Metanephros (tissue), 2 donors: ENCODE results near the gene TM7SF2. TPM values are rescaled to one million over a fixed set of nuclear protein-coding genes. Genes with fewer than 3 reads are reported as not detected.

ENCODE experiments used
- small RNA-seq: library from RNA; depleted of rRNA; stranded (forward); fragments of <200 nt; gene quantifications from one replicate; pipeline ENCODE3, GENCODE V24; 2014; ENCODE audit warnings: low replicate concordance
- total RNA-seq: library from RNA; depleted of rRNA; stranded (reverse); fragments of >200 nt; gene quantifications from one replicate; pipeline ENCODE4 v1.2.3, GENCODE V29; 2014

The TM7SF2 gene
- total RNA-seq: 65.0 TPM

DNA sequence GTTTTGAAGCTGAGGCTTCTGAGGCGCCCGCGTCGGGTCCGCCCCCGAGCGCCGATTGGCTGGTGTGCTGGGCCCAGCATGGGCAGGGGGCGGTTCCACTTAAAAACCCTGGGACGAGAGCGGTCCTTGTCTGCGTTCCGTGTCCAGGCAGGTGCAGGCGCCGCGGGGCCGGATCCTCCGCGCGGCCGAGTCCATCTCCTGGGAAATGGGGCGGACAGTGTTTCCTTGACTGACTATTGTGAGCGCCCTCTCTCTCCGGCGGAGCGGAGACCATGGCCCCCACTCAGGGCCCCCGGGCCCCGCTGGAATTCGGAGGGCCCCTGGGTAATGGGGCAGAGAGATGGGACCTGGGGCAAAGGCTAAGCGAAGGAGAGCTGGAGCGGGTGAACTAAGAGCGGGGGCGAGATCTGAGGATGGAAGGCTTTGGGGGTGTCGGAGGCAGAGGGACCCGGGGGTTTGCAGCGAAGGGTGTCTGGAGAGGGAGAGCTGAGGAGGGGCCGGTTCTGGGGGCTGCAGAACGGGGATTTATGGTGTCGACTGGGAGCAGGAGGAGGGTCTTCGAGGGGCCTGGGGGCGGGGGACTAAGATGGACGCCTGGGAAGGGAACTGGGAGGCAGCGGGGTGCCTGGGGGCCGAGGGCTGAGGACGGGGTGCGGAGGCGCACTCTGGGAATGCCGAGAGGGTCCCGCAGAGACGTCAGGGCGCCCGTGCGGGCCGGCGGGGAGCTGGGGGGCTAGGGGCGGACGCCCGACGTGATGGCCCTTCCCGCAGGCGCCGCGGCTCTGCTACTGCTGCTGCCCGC is at the start of gene TM7SF2:
TM7SF2 (plus strand) TSS at position 129 of the 802 bp plus-strand sequence; CDS start at position 273, 144 bp downstream.

DNA sequence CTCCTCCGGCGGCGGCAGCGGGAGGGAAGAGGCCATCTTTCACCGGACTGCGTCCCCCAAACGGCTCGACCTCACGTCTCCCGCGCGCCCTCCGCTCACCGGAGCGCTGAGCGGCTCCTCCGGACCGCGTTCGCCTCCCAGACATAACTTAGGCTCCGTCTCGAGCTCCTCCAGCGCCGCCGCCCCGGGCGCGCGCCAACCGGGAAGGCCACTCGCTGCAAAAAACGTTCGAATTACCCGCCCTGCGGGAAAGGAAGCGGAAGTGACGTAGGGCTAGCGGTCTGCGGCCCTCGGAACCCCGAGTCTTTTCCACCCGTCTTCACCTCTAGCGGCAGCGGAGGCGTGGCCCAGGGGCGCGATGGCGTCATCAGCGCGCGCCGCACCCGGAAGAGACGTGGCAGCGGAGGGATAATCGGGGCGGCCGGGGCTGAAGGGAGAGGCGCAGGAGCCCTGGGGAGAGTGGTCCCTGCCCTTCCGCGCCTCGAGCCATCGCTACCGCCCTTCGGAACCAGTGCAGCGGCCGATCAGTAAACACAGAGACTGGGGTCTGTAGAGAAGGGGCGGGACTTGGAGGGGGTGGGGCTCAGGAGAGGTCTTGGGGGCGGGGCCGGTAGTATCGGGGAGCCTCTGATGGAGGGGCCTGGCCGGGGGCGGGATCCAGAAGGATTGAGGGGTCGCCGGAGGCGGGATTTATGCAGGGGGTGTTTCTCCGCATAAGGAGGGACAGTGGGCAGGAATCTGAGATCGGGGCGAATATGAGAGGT is 27.7 kb upstream of the TM7SF2 start, which contains the start of the genes CDCA5 and ZFPL1:
CDCA5 (minus strand) TSS at position 207 of the 764 bp plus-strand sequence; CDS start at position 145, 62 bp downstream.
ZFPL1 (plus strand) TSS at position 389 of the 764 bp plus-strand sequence. CDS start 477 bp downstream, outside the sequence.

DNA sequence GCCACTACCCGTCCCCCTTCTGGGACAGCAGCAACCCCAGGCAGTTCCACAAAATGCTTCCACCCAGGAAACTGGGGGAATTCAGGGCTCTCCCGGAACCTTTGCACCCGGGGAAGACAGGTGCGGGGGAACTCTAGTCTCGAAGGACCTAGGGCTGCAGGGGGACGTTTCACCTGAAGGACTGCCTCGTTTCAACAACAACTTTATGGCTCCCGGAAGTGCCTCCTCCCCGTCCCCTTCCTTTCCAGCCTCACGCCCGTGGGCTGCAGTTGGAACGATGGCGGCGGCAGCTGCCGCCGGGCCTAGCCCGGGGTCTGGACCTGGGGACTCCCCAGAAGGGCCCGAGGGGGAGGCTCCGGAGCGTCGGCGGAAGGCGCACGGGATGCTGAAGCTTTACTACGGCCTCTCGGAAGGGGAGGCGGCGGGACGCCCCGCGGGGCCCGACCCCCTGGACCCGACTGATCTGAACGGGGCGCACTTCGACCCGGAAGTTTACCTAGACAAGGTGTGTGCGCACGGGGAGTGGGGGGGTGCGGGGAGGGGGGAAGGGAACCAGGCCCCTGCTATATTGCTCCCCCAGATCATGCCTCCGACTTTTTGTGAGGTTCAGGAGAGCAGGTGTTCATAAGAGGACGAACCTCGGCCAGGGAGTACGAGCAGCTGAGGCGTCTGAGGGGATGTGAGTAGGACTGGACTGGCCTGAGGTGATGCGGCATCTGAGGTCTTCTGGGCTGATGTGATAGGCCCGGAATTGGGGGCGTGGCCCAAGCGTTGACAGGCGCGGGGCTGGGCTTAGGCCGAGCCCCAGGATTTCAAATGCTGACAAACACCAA is 15.5 kb upstream of the TM7SF2 start, which contains the start of gene VPS51:
VPS51 (plus strand) TSS at position 241 of the 833 bp plus-strand sequence; CDS start at position 278, 37 bp downstream.

DNA sequence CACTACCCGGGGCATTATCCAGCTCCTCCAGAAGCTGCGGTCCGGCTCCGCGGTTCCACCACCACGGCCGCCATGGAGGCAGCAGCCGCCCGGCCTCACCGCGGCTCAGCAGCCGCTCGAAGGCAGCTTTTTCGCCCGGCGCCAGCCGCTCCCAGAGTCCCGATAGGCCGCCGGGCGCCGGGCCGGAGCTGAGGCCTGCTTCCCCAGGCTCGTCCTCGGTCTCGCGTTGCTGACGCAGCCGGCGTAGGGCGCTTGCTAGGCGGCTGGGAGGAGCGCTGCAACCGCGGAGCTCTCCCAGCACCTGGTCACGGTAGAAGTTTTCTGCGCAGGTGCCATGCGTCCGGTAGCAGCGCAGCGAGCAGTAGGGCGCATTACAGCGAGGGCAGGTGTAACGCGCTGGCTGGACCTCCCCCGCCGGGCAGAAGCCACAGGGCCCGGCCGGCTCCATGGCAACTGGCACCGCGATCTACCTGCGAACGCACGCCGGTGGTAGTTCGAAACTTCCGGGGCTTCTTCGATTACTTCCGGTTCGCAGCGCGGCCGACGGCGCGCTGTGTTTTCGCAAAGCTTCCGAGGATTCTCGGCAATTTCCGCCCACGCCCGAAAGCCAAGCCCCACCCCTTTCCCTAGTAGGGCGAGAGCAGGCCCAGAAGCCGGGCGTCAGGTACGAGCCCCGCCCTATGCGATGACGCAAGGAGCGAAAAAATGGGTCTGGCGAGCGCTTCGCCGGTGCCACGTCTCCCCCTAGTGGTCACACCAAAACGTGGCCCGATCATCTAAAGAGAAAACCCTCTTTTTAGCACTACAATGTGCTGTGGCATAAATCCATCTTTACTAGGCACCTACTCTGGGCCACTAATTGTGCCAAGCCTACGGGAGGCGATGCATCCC is 5.8 kb downstream of the TM7SF2 start, which contains the start of gene ZNHIT2:
ZNHIT2 (minus strand) TSS at position 496 of the 891 bp plus-strand sequence; CDS start at position 448, 48 bp downstream.

DNA sequence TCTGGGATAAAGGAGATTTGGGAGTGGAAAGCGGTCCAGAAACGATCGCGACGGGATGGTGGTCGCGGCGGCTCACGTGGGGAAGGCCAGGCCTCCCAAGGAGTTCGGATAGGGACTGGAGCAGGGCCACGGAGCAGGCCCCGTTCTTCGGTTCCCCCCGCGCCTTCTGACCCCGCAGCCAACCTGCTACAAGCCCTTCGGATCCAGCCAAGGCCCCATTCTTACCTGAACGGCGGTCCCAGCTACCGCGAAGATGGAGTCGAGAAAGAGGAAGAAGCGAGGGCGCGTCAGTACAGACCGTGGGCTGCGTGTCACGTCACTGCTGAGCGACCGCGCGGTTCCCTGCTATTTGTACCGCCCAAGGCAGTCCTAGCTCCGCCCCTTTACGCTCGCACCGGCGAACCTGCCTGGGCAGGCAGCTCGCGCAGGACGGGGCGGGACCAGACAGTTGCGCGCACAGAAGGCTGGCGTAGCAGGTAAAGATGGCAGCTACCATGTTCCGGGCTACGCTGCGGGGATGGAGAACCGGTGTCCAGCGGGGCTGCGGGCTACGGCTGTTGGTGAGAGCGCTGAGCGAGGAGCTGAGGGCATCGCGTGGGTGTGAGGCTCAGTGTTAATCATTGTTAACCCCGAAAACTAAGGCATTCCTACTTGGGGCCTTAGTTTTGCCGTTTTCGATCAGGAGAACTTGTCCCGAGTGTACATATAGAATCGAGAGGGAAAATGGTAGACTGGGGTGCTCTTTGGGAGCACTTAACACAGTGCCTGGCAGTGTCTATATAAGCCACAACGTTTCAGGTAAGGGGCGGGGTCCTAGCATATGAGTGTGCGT is 10.4 kb downstream of the TM7SF2 start, which contains the start of the genes FAU and MRPL49:
FAU (minus strand) TSS at position 270 of the 832 bp plus-strand sequence. CDS start 321 bp downstream, outside the sequence.
MRPL49 (plus strand) TSS at position 457 of the 832 bp plus-strand sequence; CDS start at position 483, 26 bp downstream.

DNA sequence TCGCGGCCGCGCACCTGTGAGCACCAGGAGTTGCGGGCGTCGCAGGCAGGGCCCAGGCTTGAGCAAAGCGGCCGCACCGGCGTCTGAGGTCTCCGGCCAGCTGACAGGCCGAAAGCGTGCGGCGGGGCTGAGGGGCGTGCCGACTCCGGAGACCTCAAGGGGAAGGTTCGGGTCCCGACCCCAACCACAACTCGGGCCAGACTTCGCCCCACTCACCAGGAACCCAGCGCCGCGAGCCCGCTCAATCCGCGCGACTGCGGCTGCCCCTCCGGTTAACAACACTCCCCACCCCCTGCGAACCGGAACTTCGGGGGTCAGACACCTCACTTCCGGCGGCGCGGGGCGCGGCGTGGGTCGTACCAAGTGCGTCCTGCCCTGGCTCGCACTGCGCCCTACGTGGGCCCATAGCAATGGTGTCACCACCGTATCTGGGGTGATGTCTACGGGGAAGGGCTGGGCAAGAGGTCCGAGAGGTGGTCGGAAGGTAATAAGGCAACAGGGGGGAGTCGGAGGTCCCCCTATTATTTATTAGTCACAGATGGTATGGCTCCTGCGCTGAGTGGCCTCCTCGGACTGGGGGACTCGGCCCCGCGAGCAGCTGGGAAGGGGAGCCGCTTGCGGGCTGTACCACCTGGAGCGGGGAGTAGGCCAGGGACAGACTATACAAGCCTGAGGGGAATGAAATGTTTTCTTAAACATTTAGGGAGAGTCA is 22.7 kb downstream of the TM7SF2 start, which contains the start of gene SYVN1:
SYVN1 (minus strand) TSS at position 280 of the 712 bp plus-strand sequence. CDS start 918 bp downstream, outside the sequence.

Small RNA genes within 50 kb of the gene (small RNA-seq; reads per million reads assigned to genes)
- gene HIGD1AP10 (not detected), gene PDCL2P2 (not detected), gene RNU2-23P (2.9 reads per million, percentile 91 among the genes with 10 or more reads in this experiment)

Other genes with a start within 250 kb of the TM7SF2 start
- 62.8 TPM for gene EHD1, start 233.3 kb upstream of the TM7SF2 start, total RNA-seq
- 31.4 TPM for gene ATG2A, start 194.7 kb upstream of the TM7SF2 start, total RNA-seq
- gene PPP2R5B, start 187.2 kb upstream of the TM7SF2 start, total RNA-seq: 14.4 TPM
- gene GPHA2, start 176.0 kb upstream of the TM7SF2 start, total RNA-seq: 1.3 TPM
- gene MAJIN, start 139.8 kb upstream of the TM7SF2 start, total RNA-seq: 0.70 TPM
- gene BATF2, start 114.9 kb upstream of the TM7SF2 start, total RNA-seq: 2.4 TPM
- gene ARL2, start 97.7 kb upstream of the TM7SF2 start, total RNA-seq: 91.7 TPM
- 21.5 TPM for gene SNX15, start 84.4 kb upstream of the TM7SF2 start, total RNA-seq
- gene SAC3D1, start 70.7 kb upstream of the TM7SF2 start, total RNA-seq: 7.8 TPM
- gene NAALADL1, start 53.3 kb upstream of the TM7SF2 start, total RNA-seq: 20.2 TPM
- gene CDCA5, start 27.8 kb upstream of the TM7SF2 start, total RNA-seq: 6.4 TPM
- 29.6 TPM for gene ZFPL1, start 27.6 kb upstream of the TM7SF2 start, total RNA-seq
- gene VPS51, start 15.7 kb upstream of the TM7SF2 start, total RNA-seq: 421 TPM
- gene ZNHIT2, start 5.8 kb downstream of the TM7SF2 start, total RNA-seq: 8.0 TPM
- 650 TPM for gene FAU, start 10.3 kb downstream of the TM7SF2 start, total RNA-seq
- 57.1 TPM for gene MRPL49, start 10.4 kb downstream of the TM7SF2 start, total RNA-seq
- gene SYVN1, start 22.6 kb downstream of the TM7SF2 start, total RNA-seq: 22.3 TPM
- not detected for gene SPDYC, start 58.4 kb downstream of the TM7SF2 start, total RNA-seq
- 142 TPM for gene CAPN1, start 70.1 kb downstream of the TM7SF2 start, total RNA-seq
- gene POLA2, start 150.1 kb downstream of the TM7SF2 start, total RNA-seq: 11.9 TPM
- 15.7 TPM for gene CDC42EP2, start 203.0 kb downstream of the TM7SF2 start, total RNA-seq
- 41.9 TPM for gene DPF2, start 222.0 kb downstream of the TM7SF2 start, total RNA-seq
- 0.35 TPM for gene TIGD3, start 242.9 kb downstream of the TM7SF2 start, total RNA-seq